ENCODE measurements around the gene APBB1. TPM values are rescaled to one million over a fixed set of nuclear protein-coding genes. Genes with fewer than 3 reads are reported as not detected.

APBB1 gene
- total RNA-seq, 1 experiment from 2014 or later: 34.8 TPM

- WGBS (ENCODE audit: extremely low coverage, insufficient read length, low lambda C conversion rate): no CpG with 5 or more reads among the region's 1 CpG
Measured at GRCh38 chr11:6459099-6459450, 40.2 kb upstream of the APBB1 start.

More at GRCh38 chr11:6459099-6459450, 40.2 kb upstream of the APBB1 start:
- H4K20me1 ChIP-seq (ENCODE audit: control insufficient read depth, insufficient read depth, insufficient read length): no peaks in the 10 kb centered on the region
- H3K27me3 ChIP-seq (ENCODE audit: insufficient read depth, low read length): no peaks in the 10 kb centered on the region
- H3K14ac ChIP-seq (ENCODE audit: insufficient read depth, low read length): no peak overlapping the region
- H2AFZ ChIP-seq (ENCODE audit: low read length): no peak overlapping the region
- H2BK5ac ChIP-seq (ENCODE audit: insufficient read length, low read length): no peak overlapping the region
- Mint-ChIP-seq H3K9me3 (no peaks in the 10 kb centered on the region), H3K36me3 (ENCODE audit: insufficient read depth in 1 of 3, low read depth in 3 of 3) (peaks cover 0 to 29% (median 6%) of the 10 kb centered on the region in 3 experiments; a peak in 3 of 7 replicates), H3K4me3 (no peak overlapping the region), H3K4me1 (no peaks in the 10 kb centered on the region), H3K27me3 (ENCODE audit: low read depth) (no peaks in the 10 kb centered on the region), H3K27ac (no peak overlapping the region)
- H2BK15ac ChIP-seq (ENCODE audit: low read depth, low read length): no peak overlapping the region
- no peaks in the 10 kb centered on the region for H3K4me1 ChIP-seq (ENCODE audit: insufficient read depth, low read length)
- no peak overlapping the region for H3K23ac ChIP-seq (ENCODE audit: insufficient read length, low read depth, low read length)
- H2BK20ac ChIP-seq (ENCODE audit: low read depth, low read length, poor library complexity, severe bottlenecking): no peak overlapping the region
- no peak overlapping the region for H3K27ac ChIP-seq (ENCODE audit: insufficient read length, low read depth, low read length)
- H3K79me2 ChIP-seq (ENCODE audit: insufficient read depth, low read length): no peaks in the 10 kb centered on the region
- H3K18ac ChIP-seq (ENCODE audit: insufficient read length, low read depth, low read length): no peak overlapping the region
- H3K79me1 ChIP-seq (ENCODE audit: insufficient read depth, low read depth, low read length, poor library complexity, severe bottlenecking): no peaks in the 10 kb centered on the region
- no peak overlapping the region for H3K56ac ChIP-seq (ENCODE audit: insufficient read length, low read depth, low read length)
- no peaks in the 10 kb centered on the region for H3K9me3 ChIP-seq (ENCODE audit: control insufficient read depth, low read depth, low read length)
- no peak overlapping the region for H3T11ph ChIP-seq (ENCODE audit: low read length)
- no peak for TF ChIP-seq CTCF (conservative IDR thresholded peaks at IDR 0.05)
- no peak overlapping the region for H3K4me2 ChIP-seq (ENCODE audit: insufficient read depth, insufficient read length, low read length)
- no peaks in the 10 kb centered on the region for H3K23me2 ChIP-seq (ENCODE audit: insufficient read length, low read depth, low read length, poor library complexity, severe bottlenecking)
- no peak overlapping the region for H2BK120ac ChIP-seq (ENCODE audit: low read depth, low read length, poor library complexity, severe bottlenecking)
- no peak overlapping the region for H4K8ac ChIP-seq (replicated peaks; ENCODE audit: insufficient read length, low read depth, low read length)
- no peak overlapping the region for H4K91ac ChIP-seq (ENCODE audit: insufficient read length, low read depth, low read length)
- no peak overlapping the region for H2AK5ac ChIP-seq (ENCODE audit: insufficient read length, low read length)
- H4K5ac ChIP-seq (ENCODE audit: insufficient read length, low read depth, low read length): no peak overlapping the region
- H3K4ac ChIP-seq (ENCODE audit: low read depth, low read length): no peak overlapping the region
- no peak overlapping the region for H2BK12ac ChIP-seq (ENCODE audit: insufficient read length, low read depth, low read length)
- no peak overlapping the region for H3K9ac ChIP-seq (ENCODE audit: extremely low read depth, insufficient read length, low read length)
- DNase-seq: no peak

Measured in H9 (cell line).